Esophagus squamous epithelium (tissue), 5 donors: ENCODE results near the gene DCTN2. TPM values are rescaled to one million over a fixed set of nuclear protein-coding genes. Genes with fewer than 3 reads are reported as not detected.

ENCODE experiments used
- DNase-seq: peaks from one replicate; lab custom pipeline; 2025; lab: John Stamatoyannopoulos, UW
- H3K27ac ChIP-seq, 4 donors: fragments of 200-600 bp; sonication (generic); one replicate each; pipeline ENCODE4 v1.5.1; 2016 to 2019; ENCODE audit warnings: mild to moderate bottlenecking in 1 of 4
- H3K27me3 ChIP-seq, 4 donors: fragments of 200-600 bp; sonication (generic); 1 replicate in 3 of 4; 2 replicates in 1 of 4; pipeline versions ENCODE4 v1.5.1 to v1.6.0; 2017 to 2021; ENCODE audit warnings: antibody characterized with exemption in 1 of 4
- H3K36me3 ChIP-seq, 3 donors: fragments of 200-600 bp; sonication (generic); one replicate each; pipeline ENCODE4 v1.5.1; 2016 to 2019
- H3K4me1 ChIP-seq, 3 donors: fragments of 200-600 bp; sonication (generic); one replicate each; pipeline ENCODE4 v1.5.1; 2017 to 2019
- H3K4me3 ChIP-seq, 4 donors: fragments of 200-600 bp; sonication (generic); 1 replicate in 3 of 4; 2 replicates in 1 of 4; pipeline ENCODE4 v1.5.1; 2016 to 2019; ENCODE audit warnings: mild to moderate bottlenecking in 2 of 4, moderate library complexity in 1 of 4
- H3K9me3 ChIP-seq, 3 donors: fragments of 200-600 bp; sonication (generic); one replicate each; pipeline ENCODE4 v1.5.1; 2016 to 2019
- CTCF ChIP-seq, 6 experiments: fragments of 450-650 bp in 4 of 6; fragments of 200-600 bp in 2 of 6; sonication (generic) in 2 of 6; IDR thresholded peaks; one replicate each; pipeline ENCODE4 v1.5.1; 2016 to 2019; ENCODE audit warnings: antibody characterized with exemption in 6 of 6, mild to moderate bottlenecking in 4 of 6, moderate library complexity in 4 of 6
- POLR2A ChIP-seq, 4 donors: fragments of 450-650 bp; IDR thresholded peaks; one replicate each; pipeline ENCODE4 v1.6.1; 2017; ENCODE audit warnings: antibody characterized with exemption in 4 of 4, mild to moderate bottlenecking in 4 of 4, moderate library complexity in 3 of 4
- WGBS, 2 donors: methylation state at CpG; one replicate each; pipeline ENCODE4 v1.1.5; 2018; 5-methylcytosine and 5-hydroxymethylcytosine counted together
- intact Hi-C: fragments of 100-400 bp; cut with DNase I; formaldehyde crosslinking; loops from one replicate; pipeline ENCODE4 v1.15.0; 2022
- total RNA-seq, 4 donors: library from RNA; depleted of rRNA; stranded (reverse); fragments of >200 nt; gene quantifications; one replicate each; pipeline ENCODE4 v1.1.0, GENCODE V29; 2016
- donor health status: DM: yes; HTN: yes; CAD: no.

DCTN2 gene
- total RNA-seq, 4 donors from 2014 or later, result 122 to 175 (median 159) TPM

- Histone ChIP-seq H3K36me3 (peaks cover 16 to 96% (median 54%) of the 10 kb centered on the region in 3 donors), H3K4me3 (no peak overlapping the region), H3K9me3 (no peaks in the 10 kb centered on the region), H3K4me1 (peaks cover 0 to 7% (median 0%) of the 10 kb centered on the region in 3 donors), H3K27me3 (no peaks in the 10 kb centered on the region), H3K27ac (no peak overlapping the region)
- DNase-seq, result no peak
- 83 to 100% methylated on average over 1 of the region's 1 CpG for WGBS, 2 donors
- intact Hi-C loops, result no loop called here
- TF ChIP-seq CTCF (IDR thresholded peaks at IDR 0.05) (no peak), POLR2A (IDR thresholded peaks at IDR 0.05) (no peak)
Measured at GRCh38 chr12:57536597-57536942, 10.4 kb downstream of the DCTN2 start.

- H3K27ac ChIP-seq, result no peak overlapping the region
- no peak for DNase-seq
- peaks cover 16 to 96% (median 60%) of the 10 kb centered on the region in 3 donors for H3K36me3 ChIP-seq
- TF ChIP-seq POLR2A (IDR thresholded peaks at IDR 0.05), result no peak
- TF ChIP-seq CTCF (IDR thresholded peaks at IDR 0.05), result no peak
- H3K9me3 ChIP-seq, result no peaks in the 10 kb centered on the region
- H3K27me3 ChIP-seq, result no peaks in the 10 kb centered on the region
- intact Hi-C loops, result no loop called here
- no peak overlapping the region for H3K4me3 ChIP-seq
- WGBS, 2 donors, result 67 to 80% methylated on average over 4 to 5 of the region's 6 CpGs
- peaks cover 0 to under 1% (median 0%) of the 10 kb centered on the region in 3 donors for H3K4me1 ChIP-seq
Measured at GRCh38 chr12:57535764-57536596, 11.0 kb downstream of the DCTN2 start.

- H3K27ac ChIP-seq, result no peak overlapping the region
- H3K4me1 ChIP-seq, result no peaks in the 10 kb centered on the region
- peaks cover 16 to 98% (median 67%) of the 10 kb centered on the region in 3 donors for H3K36me3 ChIP-seq
- 90 to 98% methylated on average over 3 of the region's 3 CpGs for WGBS, 2 donors
- TF ChIP-seq POLR2A (IDR thresholded peaks at IDR 0.05) (no peak), CTCF (IDR thresholded peaks at IDR 0.05) (no peak)
- H3K27me3 ChIP-seq, result no peaks in the 10 kb centered on the region
- DNase-seq, result no peak
- no peaks in the 10 kb centered on the region for H3K9me3 ChIP-seq
- no peak overlapping the region for H3K4me3 ChIP-seq
- intact Hi-C loops, result no loop called here
Measured at GRCh38 chr12:57534991-57535543, 11.9 kb downstream of the DCTN2 start.

GRCh38 chr12:57534250-57534649 is 12.7 kb downstream of the DCTN2 start:
- 89 to 91% methylated on average over 2 to 5 of the region's 5 CpGs for WGBS, 2 donors
- no peaks in the 10 kb centered on the region for H3K27me3 ChIP-seq
- H3K36me3 ChIP-seq, result peaks cover 16 to 98% (median 65%) of the 10 kb centered on the region in 3 donors
- TF ChIP-seq POLR2A (IDR thresholded peaks at IDR 0.05) (no peak), CTCF (IDR thresholded peaks at IDR 0.05) (no peak)
- DNase-seq, result no peak
- H3K4me3 ChIP-seq, result no peak overlapping the region
- H3K4me1 ChIP-seq, result no peaks in the 10 kb centered on the region
- intact Hi-C loops, result no loop called here
- no peak overlapping the region for H3K27ac ChIP-seq
- H3K9me3 ChIP-seq, result no peaks in the 10 kb centered on the region

- Histone ChIP-seq H3K27ac (no peak overlapping the region), H3K4me1 (no peaks in the 10 kb centered on the region), H3K4me3 (no peak overlapping the region), H3K27me3 (no peaks in the 10 kb centered on the region), H3K36me3 (peaks cover 20 to 98% (median 65%) of the 10 kb centered on the region in 3 donors), H3K9me3 (no peaks in the 10 kb centered on the region)
- DNase-seq, result no peak
- no peak for TF ChIP-seq POLR2A (IDR thresholded peaks at IDR 0.05)
- TF ChIP-seq CTCF (IDR thresholded peaks at IDR 0.05), result no peak
- intact Hi-C loops, result no loop called here
- 90 to 92% methylated on average over 4 to 8 of the region's 8 CpGs for WGBS, 2 donors
Measured at GRCh38 chr12:57533108-57533507, 13.9 kb downstream of the DCTN2 start.
